HG03139 (cell line): ENCODE results near the gene PTX4.

Experiments used
- ATAC-seq: cut with Tn5 transposase; IDR thresholded peaks from one replicate; pipeline ENCODE4 v1.9.1; 2021; ENCODE audit not compliant: unreplicated experiment

The PTX4 gene

GRCh38 chr16:1488619-1489018 is at the start of gene PTX4:
TSS of gene PTX4 (minus strand) at chr16:1488944. CDS start at chr16:1488909, 35 bp downstream.
- no peak for ATAC-seq

- ATAC-seq, result no peak
Observed at GRCh38 chr16:1537763-1538289, 49.1 kb upstream of the PTX4 start.

DNA sequence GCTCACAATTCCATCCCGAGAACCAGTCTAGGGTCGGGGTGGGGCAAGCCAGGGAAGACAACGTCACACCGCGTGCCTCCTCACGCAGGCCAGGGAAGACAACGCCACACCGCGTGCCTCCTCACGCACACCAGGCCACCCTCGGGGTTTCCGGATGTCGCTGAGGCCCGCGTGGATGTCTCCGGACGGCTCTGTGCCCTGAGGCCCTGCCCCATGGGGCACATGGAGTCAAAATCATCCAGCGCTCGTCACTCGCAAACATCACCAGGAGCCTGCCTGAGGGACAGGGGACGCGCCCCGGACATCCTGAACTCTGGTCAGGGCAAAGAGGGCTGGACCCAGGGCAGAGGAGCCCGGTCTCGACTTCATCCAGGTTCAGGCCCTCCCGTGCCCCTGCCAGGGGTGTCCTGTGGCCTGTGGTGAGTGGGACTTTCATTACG is 48.4 kb upstream of the PTX4 start:
- ATAC-seq, result no peak

DNA sequence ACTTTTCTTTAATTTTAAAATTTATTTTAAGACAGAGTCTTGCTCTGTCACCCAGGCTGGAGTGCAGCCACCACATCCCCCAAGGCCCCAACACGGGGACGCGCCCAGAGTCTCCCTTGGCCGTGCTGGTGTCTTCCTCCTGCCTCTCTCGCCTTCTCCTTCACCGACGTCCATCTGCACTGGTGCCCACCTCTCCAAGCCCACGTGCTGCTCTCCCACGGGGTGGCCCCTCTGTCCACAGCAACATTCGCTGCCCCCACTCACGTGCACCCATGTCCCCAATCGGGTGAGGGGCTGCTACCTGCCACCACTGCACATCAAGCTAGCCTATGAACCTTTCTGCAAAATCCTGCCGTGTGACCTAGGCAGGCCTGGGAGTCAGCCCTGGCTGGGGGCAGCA is 47.9 kb upstream of the PTX4 start:
- no peak for ATAC-seq

GRCh38 chr16:1535391-1536291 is 46.9 kb upstream of the PTX4 start:
- no peak for ATAC-seq

DNA sequence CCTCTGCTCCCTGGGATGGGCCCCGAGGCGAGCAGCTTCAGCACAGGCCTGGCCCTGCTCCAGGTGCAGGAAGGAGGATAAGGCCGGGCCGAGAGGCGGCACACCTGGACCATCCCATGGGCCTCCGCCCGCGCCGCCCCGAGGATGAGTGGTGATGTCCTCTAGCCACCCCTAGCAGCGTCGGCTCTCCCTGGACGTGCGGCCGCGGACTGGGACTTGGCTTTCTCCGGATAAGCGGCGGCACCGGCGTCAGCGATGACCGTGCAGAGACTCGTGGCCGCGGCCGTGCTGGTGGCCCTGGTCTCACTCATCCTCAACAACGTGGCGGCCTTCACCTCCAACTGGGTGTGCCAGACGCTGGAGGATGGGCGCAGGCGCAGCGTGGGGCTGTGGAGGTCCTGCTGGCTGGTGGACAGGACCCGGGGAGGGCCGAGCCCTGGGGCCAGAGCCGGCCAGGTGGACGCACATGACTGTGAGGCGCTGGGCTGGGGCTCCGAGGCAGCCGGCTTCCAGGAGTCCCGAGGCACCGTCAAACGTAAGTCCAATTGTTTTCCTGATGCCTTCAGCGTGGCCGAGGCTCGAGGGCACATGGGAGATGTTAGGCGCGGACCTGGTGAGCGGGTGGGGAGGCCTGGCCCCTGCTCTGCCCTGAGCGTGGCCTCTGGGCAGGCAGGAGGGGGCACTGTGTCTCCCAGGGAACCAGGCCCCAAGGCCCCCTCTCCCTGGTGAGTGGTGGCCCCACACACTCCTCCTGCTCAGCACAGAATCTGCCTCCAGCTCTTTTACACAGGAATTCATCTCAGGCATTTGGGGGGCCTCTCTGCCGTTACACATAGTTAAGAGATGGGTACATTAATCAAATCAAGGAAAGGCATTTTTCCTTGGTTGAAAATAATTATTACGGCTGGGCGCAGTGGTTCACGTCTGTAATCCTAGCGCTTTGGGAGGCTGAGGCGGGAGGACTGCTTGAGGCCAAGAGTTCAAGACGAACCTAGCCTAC is 45.6 kb upstream of the PTX4 start:
- ATAC-seq, result no peak

DNA sequence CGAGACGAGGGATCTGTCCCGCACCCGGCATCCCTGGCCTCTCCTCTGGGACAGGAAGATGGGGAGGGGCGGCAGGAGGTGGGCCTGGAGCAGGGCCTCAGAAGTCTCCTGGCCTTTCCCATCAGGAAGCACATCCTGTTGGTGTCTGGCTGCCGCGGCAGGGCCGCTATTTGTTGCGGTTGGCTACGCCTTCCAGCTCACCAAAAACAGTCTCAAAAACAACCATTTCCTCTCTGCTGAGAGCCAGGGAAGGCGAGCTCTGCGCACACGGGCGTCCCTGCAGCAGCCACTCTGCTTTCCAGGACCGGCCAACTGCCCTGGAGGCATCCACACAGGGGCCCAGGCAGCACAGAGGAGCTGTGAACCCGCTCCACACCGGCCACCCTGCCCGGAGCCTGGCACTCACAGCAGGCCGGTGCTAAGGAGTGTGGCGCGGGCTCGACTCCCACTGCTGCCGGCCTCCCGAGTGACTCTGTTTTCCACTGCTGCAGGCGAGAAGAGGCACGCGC is 44.8 kb upstream of the PTX4 start, which contains the start of gene TMEM204:
Gene TMEM204 (plus strand): TSS at position 224 of the 509 bp plus-strand sequence. CDS start 610 bp downstream, outside the sequence.
- no peak for ATAC-seq

- no peak for ATAC-seq
Observed at GRCh38 chr16:1532771-1533170, 44.0 kb upstream of the PTX4 start.

DNA sequence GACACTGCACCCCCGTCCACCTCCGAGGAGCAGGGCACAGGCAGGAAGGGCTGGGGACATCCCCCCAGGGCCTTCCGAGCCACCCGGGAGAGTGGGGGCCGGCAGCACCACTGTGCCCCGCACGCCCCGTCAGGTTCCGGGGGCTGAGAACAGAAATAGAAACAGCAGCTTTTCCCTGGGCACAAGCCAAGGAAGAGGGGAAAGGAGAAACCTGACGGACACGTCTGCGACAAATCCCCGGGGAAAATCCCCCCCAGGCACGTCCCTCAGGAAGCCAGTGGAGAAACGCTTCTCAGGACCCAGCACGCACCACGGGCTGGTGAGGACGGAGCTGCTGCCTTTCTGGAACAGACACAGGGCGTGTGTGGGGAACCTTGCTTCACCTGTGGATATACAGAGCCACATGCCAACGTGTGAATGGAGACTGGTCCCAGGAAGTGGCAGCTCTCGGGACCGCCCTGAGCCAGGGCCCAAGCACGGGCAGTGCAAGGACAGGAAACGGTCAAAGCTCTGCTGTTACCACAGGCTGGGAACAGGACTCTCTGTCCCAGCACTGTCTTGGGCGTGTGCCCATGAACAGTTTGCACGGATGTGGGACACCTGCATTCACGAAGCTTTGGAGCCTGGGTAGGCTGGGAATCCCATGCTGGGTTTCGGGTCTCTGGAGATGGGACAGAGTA is 43.5 kb upstream of the PTX4 start:
- ATAC-seq, result no peak

GRCh38 chr16:1531638-1531910 is 42.8 kb upstream of the PTX4 start:
- ATAC-seq, result no peak

GRCh38 chr16:1530883-1531637 is 42.3 kb upstream of the PTX4 start:
- ATAC-seq, result no peak

GRCh38 chr16:1530349-1530882 is 41.7 kb upstream of the PTX4 start:
- ATAC-seq, result no peak

DNA sequence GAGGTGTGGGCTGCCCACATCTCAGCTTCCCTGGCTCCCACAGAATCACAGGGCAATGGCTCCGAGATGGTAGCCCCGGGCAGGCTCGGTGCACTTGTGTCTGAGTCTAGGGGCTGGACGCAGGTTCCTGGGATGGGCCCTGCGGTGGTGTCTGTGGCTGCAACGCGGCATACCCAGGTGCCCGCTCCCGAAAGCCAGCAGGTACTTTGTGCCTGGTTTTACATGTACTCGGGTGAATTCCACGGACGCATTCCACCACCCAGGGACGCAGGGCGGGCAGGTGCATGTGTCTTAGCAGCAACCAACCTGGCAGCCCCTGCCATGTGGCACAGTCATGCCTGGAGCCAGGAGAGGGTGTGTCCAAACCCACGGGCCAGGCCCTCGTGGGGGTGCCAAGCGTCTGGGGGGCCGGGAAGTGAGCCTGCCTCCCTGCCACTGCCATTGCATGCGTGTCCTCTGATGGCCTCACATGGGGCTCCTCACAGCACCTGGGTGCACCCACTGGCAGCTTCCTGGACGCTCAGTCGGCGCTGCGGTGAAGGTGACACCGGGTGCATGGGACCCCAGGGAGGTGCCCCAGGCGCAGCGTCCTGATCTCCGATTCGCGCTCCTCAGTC is 40.3 kb upstream of the PTX4 start:
- no peak for ATAC-seq

DNA sequence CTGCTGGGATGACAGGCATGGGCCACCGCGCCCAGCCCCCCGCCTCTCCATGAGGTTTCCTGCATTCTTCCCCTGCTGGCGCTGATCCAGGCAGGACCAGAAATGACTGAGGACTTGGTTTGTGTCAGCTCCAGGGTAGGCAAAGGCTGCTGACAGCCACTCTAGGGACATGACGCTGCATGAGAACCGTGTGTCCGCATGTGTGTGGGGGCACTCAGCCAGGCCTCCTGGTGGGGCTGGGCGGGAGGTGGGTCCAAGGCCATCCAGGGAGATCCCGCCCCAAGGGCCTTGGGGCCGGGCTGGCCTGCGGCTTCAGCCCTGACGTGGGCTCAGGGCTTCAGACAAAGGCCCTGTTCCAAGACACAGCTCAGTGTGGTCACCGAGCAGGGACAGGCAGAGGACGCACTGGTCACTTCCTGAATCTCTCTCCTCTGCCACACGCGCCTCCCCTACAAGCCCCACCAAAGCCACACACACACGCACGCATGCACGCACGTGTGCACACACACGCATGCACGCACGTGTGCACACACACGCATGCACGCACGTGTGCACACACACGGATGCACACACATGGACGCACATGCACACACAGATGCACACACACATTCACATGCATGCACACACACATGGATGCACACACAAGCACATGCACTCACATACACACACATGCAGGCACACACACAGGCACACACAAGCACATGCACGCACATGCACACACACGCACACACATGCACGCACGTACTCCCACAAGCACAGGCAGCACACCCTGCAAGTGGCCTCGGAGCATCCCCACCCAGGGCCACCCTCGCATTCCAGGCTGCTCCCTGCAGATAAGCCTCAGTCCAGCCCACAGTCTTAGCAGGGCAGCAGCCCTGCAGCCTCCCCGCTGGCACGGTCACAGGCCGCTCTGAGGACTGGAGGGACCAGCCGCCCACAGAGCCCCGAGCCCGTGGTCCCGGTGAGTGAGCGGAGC is 39.4 kb upstream of the PTX4 start:
- no peak for ATAC-seq

GRCh38 chr16:1526608-1527555 is 38.1 kb upstream of the PTX4 start:
- ATAC-seq, result no peak

DNA sequence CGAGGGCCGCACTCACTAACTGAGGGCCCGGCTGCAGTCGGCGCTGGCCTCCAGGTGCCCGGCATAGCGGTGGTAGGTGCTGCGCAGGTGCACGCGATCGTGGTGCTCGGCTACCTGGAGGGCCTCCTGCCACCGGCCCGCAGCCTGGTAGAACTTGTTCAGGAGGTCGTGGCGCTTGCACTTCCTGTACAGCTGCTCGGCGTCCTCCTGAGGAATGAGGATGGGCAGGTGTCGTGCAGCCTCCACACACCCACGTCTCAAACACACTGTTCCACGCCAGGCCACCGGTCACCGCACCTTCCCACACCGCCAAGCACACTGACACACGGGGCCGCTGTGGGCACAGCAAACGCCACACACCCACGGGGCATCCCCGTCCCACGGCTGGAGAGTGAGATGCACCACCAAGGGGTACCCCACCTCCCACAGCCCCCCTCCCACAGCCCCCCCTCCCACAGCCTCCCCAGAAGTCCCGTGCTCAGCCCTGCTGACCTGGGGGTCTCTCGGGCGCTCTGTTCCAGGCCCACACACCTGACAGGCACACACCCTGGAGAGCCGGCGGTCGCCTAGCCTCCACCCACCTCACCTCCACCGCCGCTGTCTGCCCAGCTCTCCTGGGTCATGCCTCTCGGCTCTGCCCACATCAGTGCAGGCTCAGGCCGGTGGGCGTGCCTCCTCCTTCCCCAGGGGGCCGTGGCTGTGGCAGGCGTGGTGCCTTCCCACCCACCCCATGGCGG is 37.3 kb upstream of the PTX4 start:
- no peak for ATAC-seq
